Activated CD8-positive, alpha-beta memory T cell treated with anti-CD3 and anti-CD28 coated beads for 48 hours (primary cell): Measurements from ENCODE around the gene LRRC75A.

ENCODE experiments used
- DNase-seq, 3 experiments: peaks; one replicate each; pipeline ENCODE4 v3.0.0-alpha.2; 2020; ENCODE audit warnings: low read depth in 2 of 3, low spot score in 2 of 3

Gene LRRC75A

DNA sequence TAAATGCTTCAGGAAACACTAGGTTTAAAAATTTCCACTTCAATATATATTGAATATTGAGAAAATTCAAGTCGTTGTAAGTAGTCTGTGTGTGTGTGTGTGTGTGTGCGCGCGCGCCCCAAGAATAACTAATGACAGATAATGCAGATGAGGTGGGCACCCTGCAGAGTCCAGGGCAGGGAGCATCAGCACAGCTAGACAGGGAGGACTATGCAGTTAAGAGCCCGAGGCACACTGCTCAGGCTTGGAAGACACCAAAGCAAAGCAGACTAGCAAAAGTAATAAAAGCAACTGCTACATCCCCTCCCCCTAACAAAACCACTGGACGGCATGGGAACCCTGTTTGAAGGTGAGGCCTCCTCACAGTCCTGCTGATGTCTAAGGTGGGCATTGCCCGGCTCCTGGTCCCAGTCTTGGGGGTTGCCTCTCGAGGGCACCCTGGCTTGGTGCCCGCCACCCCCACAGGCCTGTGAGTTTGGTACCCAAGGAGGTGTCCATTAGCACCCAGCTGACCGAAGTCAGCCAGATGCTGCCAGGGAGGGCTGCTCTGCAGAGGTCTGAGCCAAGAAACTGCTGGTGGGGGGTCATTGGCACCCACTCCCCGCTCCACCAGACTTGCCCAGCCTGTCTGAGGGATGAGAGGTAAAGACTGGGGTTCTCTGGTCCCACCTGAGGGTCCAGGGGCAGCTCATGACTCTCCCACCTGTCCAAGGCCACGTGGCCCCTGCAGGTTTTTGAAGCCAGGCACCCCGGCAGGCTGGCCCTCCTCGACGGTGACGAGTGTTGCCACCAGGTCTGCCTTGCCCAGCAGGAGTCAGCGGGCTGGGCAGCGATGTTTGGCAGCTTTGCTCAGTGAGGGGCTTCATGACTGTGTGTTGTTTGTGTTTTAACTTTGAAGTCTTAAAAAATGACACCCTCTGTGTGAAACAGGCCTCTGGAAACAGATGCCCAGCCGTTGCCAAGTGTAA, 18.7 kb downstream of the LRRC75A start:
- DNase-seq: no peak

GRCh38 chr17:16472539-16472938, 19.5 kb downstream of the LRRC75A start:
- DNase-seq: no peak

DNA sequence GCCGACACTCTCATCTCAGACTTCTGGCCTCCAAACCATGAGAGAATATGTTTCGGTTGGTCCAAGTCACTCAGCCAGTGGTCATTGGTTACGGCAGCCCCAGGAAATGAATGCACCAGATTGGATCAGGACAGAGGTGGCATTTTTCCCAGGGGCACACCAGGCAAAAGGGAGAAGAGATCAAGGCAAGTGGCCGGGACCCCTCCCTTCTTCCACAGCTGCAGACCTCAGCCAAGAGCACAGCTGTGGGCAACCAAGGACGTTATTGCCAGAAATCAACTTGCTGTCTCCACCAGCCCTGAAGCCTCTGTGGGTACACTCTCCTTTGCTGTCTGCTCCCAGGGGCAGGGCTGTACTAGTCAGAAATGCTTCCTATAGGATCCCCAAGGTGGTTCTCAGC, 20.7 kb downstream of the LRRC75A start:
- DNase-seq: no peak

- DNase-seq: no peak
Observed at GRCh38 chr17:16470265-16470664, 21.7 kb downstream of the LRRC75A start.

DNA sequence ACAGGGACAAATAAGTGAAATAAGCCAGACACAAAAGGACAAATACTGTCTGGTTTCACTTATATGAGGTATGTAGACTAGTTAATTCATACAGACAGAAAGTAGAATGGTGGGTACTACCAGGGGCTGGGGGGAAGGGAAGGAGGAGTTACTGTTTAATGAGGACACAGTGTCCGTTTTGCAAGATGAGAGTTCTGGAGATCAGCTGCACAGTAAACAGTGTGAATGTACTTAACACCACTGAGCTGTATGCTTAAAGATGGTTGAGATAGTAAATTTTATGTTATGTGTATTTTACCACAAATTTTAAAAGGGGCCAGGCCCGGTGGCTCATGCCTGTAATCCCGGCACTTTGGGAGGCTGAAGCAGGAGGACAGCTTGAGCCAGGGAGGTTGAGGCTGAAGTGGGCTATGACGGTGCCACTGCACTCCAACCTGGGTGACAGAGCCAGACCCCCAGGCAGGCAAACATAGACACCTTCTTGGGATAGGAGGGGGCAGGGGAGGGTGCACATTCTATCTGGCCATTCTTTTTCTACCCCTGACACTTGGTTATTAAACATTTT, 23.5 kb downstream of the LRRC75A start:
- no peak for DNase-seq

DNA sequence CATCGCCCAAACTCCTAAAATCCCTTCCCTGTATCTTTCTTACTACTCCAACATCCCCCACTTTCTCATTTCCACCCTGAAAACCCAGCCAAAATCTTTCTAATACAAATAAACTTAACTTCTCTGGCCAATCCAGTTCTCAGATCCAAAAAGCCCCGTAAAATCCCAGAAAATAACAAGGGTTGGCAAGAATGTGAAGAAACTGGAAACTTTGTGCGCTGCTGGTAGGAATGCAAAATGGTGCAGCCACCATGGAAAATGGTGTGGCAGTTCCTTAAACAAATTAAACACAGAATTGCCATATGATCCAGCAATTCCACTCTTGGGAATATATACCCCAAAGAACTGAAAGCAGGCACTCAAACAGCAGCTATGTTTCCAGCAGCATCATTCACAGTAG, 24.1 kb downstream of the LRRC75A start:
- DNase-seq: no peak

DNA sequence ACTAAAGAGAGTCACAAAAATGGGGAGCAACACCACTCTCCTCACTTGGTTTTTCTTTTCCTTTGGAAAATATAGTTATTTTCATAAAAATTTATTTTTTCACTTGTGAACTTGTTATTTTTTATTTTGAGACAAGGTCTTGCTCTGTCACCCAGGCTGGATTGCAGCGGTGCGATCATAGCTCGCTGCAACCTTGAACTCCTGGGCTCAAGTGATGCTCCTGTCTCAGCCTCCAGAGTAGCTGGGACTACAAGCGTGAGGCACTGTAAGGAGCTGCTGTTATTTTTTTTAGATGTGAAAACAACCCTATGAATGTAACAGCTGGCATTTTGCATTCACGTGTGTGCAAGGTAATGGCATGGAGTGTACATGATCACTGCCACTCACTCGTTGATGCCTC, 24.9 kb downstream of the LRRC75A start:
- DNase-seq: no peak

- DNase-seq: no peak
Observed at GRCh38 chr17:16466407-16466806, 25.6 kb downstream of the LRRC75A start.

DNA sequence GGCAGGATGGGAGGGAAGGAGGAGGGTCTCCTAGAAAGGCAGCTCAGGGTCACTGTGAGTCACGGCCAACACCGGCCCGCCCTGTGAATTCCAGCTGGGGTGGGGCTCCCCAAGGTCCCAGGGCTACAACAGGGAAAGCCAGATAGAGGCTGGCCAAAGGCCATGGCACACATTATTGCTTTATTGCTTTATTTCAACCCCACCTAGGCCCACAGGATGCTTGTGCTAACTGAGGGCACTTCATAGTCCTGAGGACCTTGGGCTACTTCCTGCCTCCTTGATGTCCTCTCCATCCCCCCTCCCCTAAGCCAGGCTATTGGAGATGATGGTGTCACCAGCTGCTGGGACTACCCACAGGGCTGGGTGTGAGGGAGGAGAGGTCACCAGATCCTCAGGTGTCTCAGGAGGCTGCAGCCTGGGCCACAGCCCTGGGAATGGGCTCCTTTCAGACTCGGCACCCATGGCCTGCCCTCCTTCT, 26.1 kb downstream of the LRRC75A start:
- DNase-seq: no peak

DNA sequence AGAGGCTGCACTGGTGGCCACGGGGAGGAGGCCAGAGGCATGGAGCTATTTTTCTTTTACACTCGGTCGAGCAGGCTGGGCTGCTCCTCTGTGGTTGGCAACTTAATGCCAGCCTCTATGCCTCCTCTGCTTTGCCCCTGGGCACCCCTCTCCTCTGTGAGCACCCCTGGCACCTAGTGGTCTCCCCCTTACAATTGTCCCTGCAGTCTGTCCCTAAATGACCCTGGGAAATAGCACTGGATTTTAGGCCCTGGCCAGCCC, 27.0 kb downstream of the LRRC75A start:
- no peak for DNase-seq

DNA sequence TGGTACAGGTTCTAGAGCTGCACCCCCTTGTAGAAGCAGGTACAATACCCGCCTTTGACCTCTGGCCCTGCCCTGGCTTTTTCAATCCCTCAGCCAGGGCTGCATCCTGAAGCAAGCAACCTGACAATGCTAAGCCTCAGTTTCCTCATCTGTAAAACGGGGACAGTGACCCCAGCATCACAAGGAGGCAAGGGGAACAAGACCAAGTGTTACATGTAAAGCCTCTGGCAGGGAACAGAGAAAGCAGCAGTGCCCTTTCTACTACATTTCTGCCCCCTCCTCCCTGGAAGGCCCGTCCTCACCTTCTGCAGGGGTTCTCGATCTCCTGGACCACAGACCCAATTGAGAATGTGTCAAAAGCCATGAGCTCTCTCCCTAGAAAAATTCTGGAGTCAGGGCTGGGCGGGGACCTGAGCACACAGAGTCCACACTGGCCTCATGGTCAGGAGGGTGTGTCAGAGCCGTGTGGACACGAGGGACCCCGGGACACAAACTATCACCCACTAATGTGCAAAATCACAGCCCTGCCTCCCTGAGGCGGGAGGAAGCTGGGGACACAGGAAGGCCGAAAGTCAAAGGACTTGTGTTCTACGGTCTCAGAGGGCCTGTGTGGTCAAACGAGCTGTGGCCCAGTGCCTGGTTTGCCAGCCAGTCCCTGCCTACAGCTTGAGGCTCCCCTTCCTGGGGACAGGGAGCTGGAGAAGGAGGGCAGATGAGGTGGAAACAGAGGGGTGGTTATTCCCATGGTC, 27.5 kb downstream of the LRRC75A start:
- DNase-seq: no peak

- DNase-seq: no peak
Observed at GRCh38 chr17:16463358-16464302, 28.4 kb downstream of the LRRC75A start.

DNA sequence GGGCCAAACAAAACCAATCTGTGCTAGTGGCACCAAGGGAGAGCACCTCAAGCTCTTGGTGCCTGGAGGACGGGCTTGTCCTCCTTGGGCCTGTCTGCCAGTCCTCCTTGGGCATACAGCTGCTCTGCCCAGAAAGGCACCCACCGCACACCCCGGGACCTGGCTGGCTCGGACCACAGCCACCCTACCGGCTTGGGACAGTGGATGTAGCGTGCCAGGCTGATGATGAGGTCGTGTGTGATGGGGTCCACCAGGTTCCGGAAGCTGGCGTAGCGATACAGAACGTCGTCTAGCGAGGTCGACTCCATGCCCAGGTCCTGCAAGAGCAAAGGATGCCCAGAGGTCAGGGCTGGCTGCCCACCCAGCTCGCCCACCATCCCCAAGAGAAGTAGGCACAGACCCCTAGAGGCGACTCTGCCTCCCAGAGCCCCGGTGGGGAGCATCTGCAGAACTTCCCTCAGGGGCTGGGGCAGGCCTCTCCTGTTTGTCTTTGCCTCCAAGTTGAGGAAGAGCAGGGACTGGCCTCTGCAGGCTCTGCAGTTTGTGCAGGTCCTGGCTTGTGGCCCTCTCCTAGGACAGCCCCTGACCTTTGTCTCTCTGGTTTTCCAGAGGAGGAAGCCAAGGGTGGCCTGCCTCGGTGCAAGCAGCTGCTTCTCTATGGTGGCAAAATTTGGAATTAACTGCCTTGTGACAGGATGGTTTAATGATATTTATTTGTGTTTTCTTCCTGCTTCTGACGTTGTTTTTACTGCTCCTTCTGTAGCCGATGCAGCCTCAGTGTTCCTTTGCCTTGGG, 29.7 kb downstream of the LRRC75A start:
- DNase-seq: no peak

DNA sequence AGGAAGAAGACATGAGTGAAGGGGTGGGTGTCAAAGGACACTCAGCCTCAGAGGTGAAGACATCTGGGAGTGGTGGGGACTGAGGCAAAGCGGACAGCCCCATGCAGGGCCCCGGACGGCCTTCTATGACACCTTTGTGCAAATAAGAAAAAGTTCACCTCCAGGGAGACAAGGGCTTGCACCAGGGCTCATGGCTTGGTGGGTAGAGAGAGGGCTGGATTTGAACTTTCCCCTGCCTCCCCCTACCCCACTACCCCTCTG, 30.5 kb downstream of the LRRC75A start:
- DNase-seq: no peak

- DNase-seq: no peak
Observed at GRCh38 chr17:16460796-16461605, 31.0 kb downstream of the LRRC75A start.

- no peak for DNase-seq
Observed at GRCh38 chr17:16459855-16460550, 32.0 kb downstream of the LRRC75A start.

DNA sequence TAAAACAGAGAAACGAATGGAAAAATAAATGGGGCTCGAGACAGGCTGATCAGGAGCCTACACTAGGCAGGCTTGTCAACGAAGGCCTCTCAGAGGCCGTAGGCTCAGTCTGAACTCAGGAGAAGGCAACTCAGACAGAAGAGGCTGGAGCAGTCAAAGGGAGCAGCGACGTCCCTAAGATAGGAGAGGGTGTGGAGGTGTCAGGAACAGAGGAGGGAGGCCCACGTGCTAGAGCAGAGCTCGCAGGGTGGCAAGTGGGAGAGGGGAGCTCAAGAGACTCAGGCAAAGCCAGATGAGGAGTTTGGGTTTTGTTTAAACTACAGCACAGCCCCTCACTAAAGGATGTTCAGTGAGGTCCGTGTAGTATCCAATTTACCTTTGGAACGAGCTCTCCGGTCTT, 32.7 kb downstream of the LRRC75A start:
- no peak for DNase-seq

- DNase-seq: no peak
Observed at GRCh38 chr17:16456742-16457316, 35.2 kb downstream of the LRRC75A start.
